GM23338 (cell line): ENCODE results near the gene ACO2. TPM values are rescaled to one million over a fixed set of nuclear protein-coding genes. Genes with fewer than 3 reads are reported as not detected.

Source experiments
- ATAC-seq: fragments of 200-7000 bp; cut with Tn5 transposase; 3 replicates; pipeline ENCODE4 v1.9.1; 2020
- DNase-seq: peaks from one replicate; pipeline ENCODE4 v3.0.0-alpha.2; 2015; ENCODE audit warnings: low spot score
- H2AFZ ChIP-seq: fragments of 200-600 bp; sonication (generic); 2 replicates; pipeline ENCODE4 v1.8.0; 2016; ENCODE audit warnings: antibody characterized with exemption, mild to moderate bottlenecking, moderate library complexity
- H3F3A ChIP-seq: fragments of 200-600 bp; sonication (generic); replicated peaks from 2 replicates; pipeline ENCODE4 v1.8.0; 2017; ENCODE audit warnings: antibody characterized with exemption, mixed run types, low read depth
- H3K27ac ChIP-seq: fragments of 200-600 bp; sonication (generic); 2 replicates; pipeline ENCODE4 v1.6.1; 2016; ENCODE audit warnings: low read depth
- H3K27me3 ChIP-seq: fragments of 200-600 bp; sonication (generic); 2 replicates; pipeline ENCODE4 v1.8.0; 2016; ENCODE audit warnings: mild to moderate bottlenecking, mixed run types, moderate library complexity; ENCODE audit not compliant: insufficient read depth
- H3K36me3 ChIP-seq: fragments of 200-600 bp; sonication (generic); 2 replicates; pipeline ENCODE4 v1.8.0; 2016; ENCODE audit warnings: mild to moderate bottlenecking; ENCODE audit not compliant: insufficient read depth
- H3K4me1 ChIP-seq: fragments of 200-600 bp; sonication (generic); 2 replicates; pipeline ENCODE4 v1.8.0; 2016; ENCODE audit warnings: mild to moderate bottlenecking, moderate library complexity; ENCODE audit not compliant: insufficient read depth
- H3K4me2 ChIP-seq: fragments of 200-600 bp; sonication (generic); 2 replicates; pipeline ENCODE4 v1.7.1; 2017; ENCODE audit warnings: mixed run types
- H3K4me3 ChIP-seq: fragments of 200-600 bp; sonication (generic); 2 replicates; pipeline ENCODE4 v1.6.1; 2016; ENCODE audit warnings: mixed run types
- H3K79me2 ChIP-seq: fragments of 200-600 bp; sonication (generic); replicated peaks from 2 replicates; pipeline ENCODE4 v1.8.0; 2017; ENCODE audit warnings: mild to moderate bottlenecking; ENCODE audit not compliant: insufficient read depth
- H3K9me2 ChIP-seq: fragments of 200-600 bp; sonication (generic); 2 replicates; pipeline ENCODE4 v1.8.0; 2017; ENCODE audit not compliant: insufficient read depth
- H4K20me1 ChIP-seq: fragments of 200-600 bp; sonication (generic); replicated peaks from 2 replicates; pipeline ENCODE4 v1.8.0; 2017; ENCODE audit warnings: mild to moderate bottlenecking; ENCODE audit not compliant: insufficient read depth
- H3K27ac Mint-ChIP-seq: 2 replicates; pipeline ENCODE4 v1.8.0; 2020; ENCODE audit warnings: inconsistent platforms, mild to moderate bottlenecking, moderate library complexity, mixed read lengths
- H3K27me3 Mint-ChIP-seq: 3 replicates; pipeline ENCODE4 v1.8.0; 2022; ENCODE audit warnings: low read depth, mild to moderate bottlenecking, moderate library complexity, mixed read lengths, inconsistent platforms; ENCODE audit not compliant: insufficient read depth, poor library complexity
- H3K36me3 Mint-ChIP-seq: 3 replicates; pipeline ENCODE4 v1.8.0; 2021; ENCODE audit warnings: low read depth, mild to moderate bottlenecking, inconsistent platforms, moderate library complexity, mixed read lengths
- H3K4me1 Mint-ChIP-seq: 3 replicates; pipeline ENCODE4 v1.8.0; 2020; ENCODE audit warnings: mild to moderate bottlenecking, inconsistent platforms, mixed read lengths
- H3K4me3 Mint-ChIP-seq: 3 replicates; pipeline ENCODE4 v1.8.0; 2021; ENCODE audit warnings: moderate library complexity, mild to moderate bottlenecking, inconsistent platforms, mixed read lengths
- H3K9me3 Mint-ChIP-seq: 3 replicates; pipeline ENCODE4 v1.8.0; 2020; ENCODE audit warnings: moderate library complexity, mild to moderate bottlenecking, inconsistent platforms, mixed read lengths
- CREB1 ChIP-seq: fragments of 250-450 bp; sonication (Bioruptor Pico); IDR thresholded peaks from 2 replicates; pipeline ENCODE4 v1.5.0; 2020; ENCODE audit warnings: low read depth, mild to moderate bottlenecking, moderate library complexity
- JUNB ChIP-seq: IDR thresholded peaks from one replicate; pipeline ENCODE4 v1.6.1; 2016; ENCODE audit warnings: antibody characterized with exemption; ENCODE audit not compliant: unreplicated experiment
- NANOG ChIP-seq: IDR thresholded peaks from 2 replicates; pipeline ENCODE4 v1.6.1; 2016; ENCODE audit warnings: antibody characterized with exemption, borderline replicate concordance
- POLR2AphosphoS5 ChIP-seq: IDR thresholded peaks from 2 replicates; pipeline ENCODE4 v1.6.1; 2016; ENCODE audit warnings: antibody characterized with exemption, low read depth
- ZNF114 ChIP-seq: fragments of 250-450 bp; sonication (Bioruptor Pico); IDR thresholded peaks from 2 replicates; pipeline ENCODE4 v1.5.0; 2020; ENCODE audit warnings: mild to moderate bottlenecking, moderate library complexity
- ZNF331 ChIP-seq: fragments of 250-450 bp; sonication (Bioruptor Pico); IDR thresholded peaks from 2 replicates; pipeline ENCODE4 v1.5.0; 2020; ENCODE audit warnings: low read depth, mild to moderate bottlenecking, moderate library complexity
- polyA plus RNA-seq: library from polyadenylated mRNA; unstranded; fragments of >200 nt; fragmentation: Nextera tagmentation; extraction: Ambion mirVana; gene quantifications from 2 replicates; pipeline ENCODE4 v1.2.1, GENCODE V29; 2016
- total RNA-seq: library from RNA; depleted of rRNA; stranded (reverse); fragments of >200 nt; shearing (Covaris generic); gene quantifications from 2 replicates; pipeline ENCODE4 v1.2.3, GENCODE V29; 2014
- TF ChIP-seq, protein P1 (sequence below): fragments of 250-450 bp; sonication (Bioruptor Pico); IDR thresholded peaks from 2 replicates; pipeline ENCODE4 v1.5.0; 2020; ENCODE audit warnings: mild to moderate bottlenecking, moderate library complexity
- TF ChIP-seq, protein P2 (sequence below), 2 experiments: fragments of 200-600 bp in 1 of 2; sonication (generic) in 1 of 2; conservative IDR thresholded peaks; 2 replicates each; pipeline versions ENCODE4 v1.5.1 to v1.6.1; 2016 to 2017; ENCODE audit warnings: antibody characterized with exemption in 2 of 2, low read depth in 2 of 2, mild to moderate bottlenecking in 2 of 2, moderate library complexity in 1 of 2

ACO2 gene
- total and polyA plus RNA-seq, 2 experiments from 2014 or later = 36.2 to 79.7 TPM

- TF ChIP-seq, protein P1, sequence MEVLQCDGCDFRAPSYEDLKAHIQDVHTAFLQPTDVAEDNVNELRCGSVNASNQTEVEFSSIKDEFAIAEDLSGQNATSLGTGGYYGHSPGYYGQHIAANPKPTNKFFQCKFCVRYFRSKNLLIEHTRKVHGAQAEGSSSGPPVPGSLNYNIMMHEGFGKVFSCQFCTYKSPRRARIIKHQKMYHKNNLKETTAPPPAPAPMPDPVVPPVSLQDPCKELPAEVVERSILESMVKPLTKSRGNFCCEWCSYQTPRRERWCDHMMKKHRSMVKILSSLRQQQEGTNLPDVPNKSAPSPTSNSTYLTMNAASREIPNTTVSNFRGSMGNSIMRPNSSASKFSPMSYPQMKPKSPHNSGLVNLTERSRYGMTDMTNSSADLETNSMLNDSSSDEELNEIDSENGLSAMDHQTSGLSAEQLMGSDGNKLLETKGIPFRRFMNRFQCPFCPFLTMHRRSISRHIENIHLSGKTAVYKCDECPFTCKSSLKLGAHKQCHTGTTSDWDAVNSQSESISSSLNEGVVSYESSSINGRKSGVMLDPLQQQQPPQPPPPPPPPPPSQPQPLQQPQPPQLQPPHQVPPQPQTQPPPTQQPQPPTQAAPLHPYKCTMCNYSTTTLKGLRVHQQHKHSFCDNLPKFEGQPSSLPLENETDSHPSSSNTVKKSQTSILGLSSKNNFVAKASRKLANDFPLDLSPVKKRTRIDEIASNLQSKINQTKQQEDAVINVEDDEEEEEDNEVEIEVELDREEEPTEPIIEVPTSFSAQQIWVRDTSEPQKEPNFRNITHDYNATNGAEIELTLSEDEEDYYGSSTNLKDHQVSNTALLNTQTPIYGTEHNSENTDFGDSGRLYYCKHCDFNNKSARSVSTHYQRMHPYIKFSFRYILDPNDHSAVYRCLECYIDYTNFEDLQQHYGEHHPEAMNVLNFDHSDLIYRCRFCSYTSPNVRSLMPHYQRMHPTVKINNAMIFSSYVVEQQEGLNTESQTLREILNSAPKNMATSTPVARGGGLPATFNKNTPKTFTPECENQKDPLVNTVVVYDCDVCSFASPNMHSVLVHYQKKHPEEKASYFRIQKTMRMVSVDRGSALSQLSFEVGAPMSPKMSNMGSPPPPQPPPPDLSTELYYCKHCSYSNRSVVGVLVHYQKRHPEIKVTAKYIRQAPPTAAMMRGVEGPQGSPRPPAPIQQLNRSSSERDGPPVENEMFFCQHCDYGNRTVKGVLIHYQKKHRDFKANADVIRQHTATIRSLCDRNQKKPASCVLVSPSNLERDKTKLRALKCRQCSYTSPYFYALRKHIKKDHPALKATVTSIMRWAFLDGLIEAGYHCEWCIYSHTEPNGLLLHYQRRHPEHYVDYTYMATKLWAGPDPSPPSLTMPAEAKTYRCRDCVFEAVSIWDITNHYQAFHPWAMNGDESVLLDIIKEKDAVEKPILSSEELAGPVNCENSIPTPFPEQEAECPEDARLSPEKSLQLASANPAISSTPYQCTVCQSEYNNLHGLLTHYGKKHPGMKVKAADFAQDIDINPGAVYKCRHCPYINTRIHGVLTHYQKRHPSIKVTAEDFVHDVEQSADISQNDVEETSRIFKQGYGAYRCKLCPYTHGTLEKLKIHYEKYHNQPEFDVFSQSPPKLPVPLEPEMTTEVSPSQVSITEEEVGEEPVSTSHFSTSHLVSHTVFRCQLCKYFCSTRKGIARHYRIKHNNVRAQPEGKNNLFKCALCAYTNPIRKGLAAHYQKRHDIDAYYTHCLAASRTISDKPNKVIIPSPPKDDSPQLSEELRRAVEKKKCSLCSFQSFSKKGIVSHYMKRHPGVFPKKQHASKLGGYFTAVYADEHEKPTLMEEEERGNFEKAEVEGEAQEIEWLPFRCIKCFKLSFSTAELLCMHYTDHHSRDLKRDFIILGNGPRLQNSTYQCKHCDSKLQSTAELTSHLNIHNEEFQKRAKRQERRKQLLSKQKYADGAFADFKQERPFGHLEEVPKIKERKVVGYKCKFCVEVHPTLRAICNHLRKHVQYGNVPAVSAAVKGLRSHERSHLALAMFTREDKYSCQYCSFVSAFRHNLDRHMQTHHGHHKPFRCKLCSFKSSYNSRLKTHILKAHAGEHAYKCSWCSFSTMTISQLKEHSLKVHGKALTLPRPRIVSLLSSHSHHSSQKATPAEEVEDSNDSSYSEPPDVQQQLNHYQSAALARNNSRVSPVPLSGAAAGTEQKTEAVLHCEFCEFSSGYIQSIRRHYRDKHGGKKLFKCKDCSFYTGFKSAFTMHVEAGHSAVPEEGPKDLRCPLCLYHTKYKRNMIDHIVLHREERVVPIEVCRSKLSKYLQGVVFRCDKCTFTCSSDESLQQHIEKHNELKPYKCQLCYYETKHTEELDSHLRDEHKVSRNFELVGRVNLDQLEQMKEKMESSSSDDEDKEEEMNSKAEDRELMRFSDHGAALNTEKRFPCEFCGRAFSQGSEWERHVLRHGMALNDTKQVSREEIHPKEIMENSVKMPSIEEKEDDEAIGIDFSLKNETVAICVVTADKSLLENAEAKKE (CRISPR knock-in tag) = no peak
- TF ChIP-seq, protein P2, sequence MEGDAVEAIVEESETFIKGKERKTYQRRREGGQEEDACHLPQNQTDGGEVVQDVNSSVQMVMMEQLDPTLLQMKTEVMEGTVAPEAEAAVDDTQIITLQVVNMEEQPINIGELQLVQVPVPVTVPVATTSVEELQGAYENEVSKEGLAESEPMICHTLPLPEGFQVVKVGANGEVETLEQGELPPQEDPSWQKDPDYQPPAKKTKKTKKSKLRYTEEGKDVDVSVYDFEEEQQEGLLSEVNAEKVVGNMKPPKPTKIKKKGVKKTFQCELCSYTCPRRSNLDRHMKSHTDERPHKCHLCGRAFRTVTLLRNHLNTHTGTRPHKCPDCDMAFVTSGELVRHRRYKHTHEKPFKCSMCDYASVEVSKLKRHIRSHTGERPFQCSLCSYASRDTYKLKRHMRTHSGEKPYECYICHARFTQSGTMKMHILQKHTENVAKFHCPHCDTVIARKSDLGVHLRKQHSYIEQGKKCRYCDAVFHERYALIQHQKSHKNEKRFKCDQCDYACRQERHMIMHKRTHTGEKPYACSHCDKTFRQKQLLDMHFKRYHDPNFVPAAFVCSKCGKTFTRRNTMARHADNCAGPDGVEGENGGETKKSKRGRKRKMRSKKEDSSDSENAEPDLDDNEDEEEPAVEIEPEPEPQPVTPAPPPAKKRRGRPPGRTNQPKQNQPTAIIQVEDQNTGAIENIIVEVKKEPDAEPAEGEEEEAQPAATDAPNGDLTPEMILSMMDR (conservative IDR thresholded peaks at IDR 0.05; ENCODE audit: low read depth in 2 of 2) = no peak
- TF ChIP-seq ZNF331 (CRISPR knock-in tag) (no peak), CREB1 (CRISPR knock-in tag) (no peak), NANOG (no peak)
Measured at GRCh38 chr22:41478473-41478872, 9.6 kb downstream of the ACO2 start (continued).

DNA sequence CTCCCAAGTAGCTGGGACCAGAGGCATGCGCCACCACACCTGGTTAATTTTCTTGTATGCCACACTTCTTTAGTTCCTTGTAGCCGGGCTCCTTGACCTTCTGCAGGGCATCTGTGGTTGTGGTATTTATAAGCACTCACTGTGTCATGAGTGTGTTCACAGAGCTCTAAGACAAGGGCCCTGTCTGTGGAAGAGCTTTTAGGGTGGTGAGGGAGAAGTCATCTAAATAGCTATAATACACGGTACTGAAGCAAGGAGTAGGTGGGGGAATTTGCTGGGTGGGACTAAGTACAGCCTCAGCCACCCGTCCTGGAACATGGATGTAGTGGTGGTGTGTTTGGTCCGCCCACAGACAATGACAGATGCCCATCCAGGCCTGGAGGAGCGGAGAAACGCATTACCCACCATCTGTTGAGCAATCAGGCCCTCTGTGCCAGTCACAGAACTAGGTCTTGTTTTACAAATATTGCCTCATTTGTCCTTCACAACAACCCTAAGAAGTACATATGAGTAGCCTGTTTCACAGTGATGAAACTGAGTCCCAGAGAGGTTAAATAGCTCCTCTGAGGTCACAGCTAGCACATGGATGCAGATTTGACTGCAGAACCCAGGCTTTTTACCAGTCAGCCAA lies 10.1 kb downstream of the ACO2 start:
- Histone ChIP-seq H4K20me1 (peaks cover 35% of the 10 kb centered on the region), H3K79me2 (peaks cover 99% of the 10 kb centered on the region), H3K27me3 (no peaks in the 10 kb centered on the region), H3K4me2 (no peak overlapping the region), H3F3A (peaks cover 22% of the 10 kb centered on the region; the same call in 1 of the 2 replicates), H3K9me2 (no peaks in the 10 kb centered on the region), H3K27ac (peak overlapping the region; percentile 68), H3K36me3 (no peaks in the 10 kb centered on the region), H3K4me1 (peaks cover 41% of the 10 kb centered on the region), H3K4me3 (no peak overlapping the region), H2AFZ (no peak overlapping the region)
- Mint-ChIP-seq H3K4me1 (peaks cover 47% of the 10 kb centered on the region), H3K4me3 (no peak overlapping the region), H3K9me3 (no peaks in the 10 kb centered on the region), H3K27ac (peak overlapping the region; percentile 59), H3K36me3 (no peaks in the 10 kb centered on the region; the same call in 2 of the 3 replicates), H3K27me3 (peaks cover 8% of the 10 kb centered on the region)
- ATAC-seq = no peak
- DNase-seq = no peak
- TF ChIP-seq NANOG (no peak), JUNB (no peak), POLR2AphosphoS5 (no peak), ZNF114 (CRISPR knock-in tag) (no peak), CREB1 (CRISPR knock-in tag) (no peak)
